ENCODE data around the gene PCMTD2.
"Not testable (repeated sequence)": the region's sequence is repeated elsewhere in the genome, so short reads cannot be mapped to it uniquely, and the experiment has no call there.

The PCMTD2 gene

DNA sequence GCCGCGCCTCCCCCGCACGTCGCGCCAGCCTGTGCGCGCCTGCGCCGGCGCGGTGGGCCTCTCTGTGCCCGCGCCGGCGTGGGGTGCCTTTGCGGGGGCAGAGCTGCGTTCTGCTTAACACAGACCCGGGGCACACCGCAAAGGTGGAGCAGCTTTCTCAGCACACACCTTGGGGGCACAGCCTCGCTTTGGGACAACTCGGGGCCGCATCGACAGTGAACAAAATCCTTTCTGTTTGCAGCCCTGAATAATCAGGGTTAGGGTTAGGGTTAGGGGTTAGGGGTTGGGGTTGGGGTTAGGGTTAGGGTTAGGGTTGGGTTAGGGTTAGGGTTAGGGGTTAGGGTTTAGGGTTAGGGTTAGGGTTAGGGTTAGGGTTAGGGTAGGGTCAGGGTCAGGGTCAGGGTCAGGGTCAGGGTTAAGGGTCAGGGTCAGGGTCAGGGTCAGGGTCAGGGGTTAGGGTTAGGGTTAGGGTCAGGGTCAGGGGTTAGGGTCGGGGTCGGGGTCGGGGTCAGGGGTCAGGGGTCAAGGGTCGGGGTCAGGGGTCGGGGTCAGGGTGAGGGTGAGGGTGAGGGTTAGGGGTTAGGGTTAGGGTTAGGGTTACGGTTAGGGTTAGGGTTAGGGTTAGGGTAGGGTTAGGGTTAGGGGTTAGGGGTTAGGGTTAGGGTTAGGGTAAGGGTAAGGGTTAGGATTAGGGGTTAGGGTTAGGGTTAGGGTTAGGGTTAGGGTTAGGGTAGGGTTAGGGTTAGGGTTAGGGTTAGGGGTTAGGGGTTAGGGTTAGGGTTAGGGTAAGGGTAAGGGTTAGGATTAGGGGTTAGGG lies 31.1 kb downstream of the PCMTD2 start:
- not testable (repeated sequence) for DNase-seq (ENCODE audit: low spot score)

DNA sequence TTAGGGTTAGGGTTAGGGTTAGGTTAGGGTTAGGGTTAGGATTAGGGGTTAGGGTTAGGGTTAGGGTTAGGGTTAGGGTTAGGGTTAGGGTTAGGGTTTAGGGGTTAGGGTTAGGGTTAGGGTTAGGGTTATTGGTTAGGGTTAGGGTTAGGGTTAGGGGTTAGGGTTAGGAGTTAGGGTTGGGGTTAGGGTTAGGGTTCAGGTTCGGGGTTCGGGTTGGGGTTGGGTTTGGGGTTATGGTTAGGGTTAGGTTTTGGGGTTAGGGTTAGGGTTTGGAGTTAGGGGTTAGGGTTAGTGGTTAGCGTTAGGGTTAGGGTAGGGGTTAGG lies 31.7 kb downstream of the PCMTD2 start:
- not testable (repeated sequence) for DNase-seq (ENCODE audit: low spot score)

DNA sequence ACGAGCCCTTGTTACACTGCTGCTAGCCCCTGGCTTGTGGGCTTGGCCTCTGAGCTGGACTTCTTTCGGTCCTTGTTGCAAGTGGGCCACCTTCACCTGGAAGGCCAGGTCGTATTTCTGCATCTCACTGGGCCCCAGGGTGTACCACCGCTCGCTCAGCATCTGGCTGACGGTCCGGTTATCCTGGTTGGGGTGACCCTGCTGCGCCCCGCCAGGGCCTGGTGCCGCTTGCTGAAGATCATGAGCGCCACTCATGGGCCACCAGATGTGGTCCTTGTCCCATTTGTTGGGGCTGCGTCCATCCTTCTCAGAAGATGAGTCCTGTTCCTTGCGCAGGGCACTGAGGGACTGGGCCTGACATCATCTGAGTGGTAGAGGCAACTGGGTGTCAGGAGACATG lies 36.6 kb downstream of the PCMTD2 start:
- not testable (repeated sequence) for DNase-seq (ENCODE audit: low spot score)

DNA sequence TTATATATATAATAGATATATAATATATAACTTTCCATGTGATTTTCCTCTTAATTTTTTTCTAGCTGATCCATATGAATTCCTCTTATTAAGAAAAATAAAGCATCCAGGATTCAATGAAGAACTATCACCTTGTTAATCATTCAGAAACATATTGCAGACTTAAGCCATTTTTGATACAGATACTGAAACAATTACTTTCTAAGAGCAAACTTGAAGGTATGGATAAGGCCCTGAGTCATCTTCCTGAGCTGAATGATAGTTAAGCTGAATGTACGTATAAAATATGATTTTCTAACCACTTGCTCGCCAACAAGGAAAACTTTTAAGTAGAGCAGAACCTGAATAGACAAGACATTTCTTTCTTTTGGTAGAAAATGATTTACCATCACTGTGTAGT lies 47.5 kb downstream of the PCMTD2 start:
- not testable (repeated sequence) for DNase-seq (ENCODE audit: low spot score)

DNA sequence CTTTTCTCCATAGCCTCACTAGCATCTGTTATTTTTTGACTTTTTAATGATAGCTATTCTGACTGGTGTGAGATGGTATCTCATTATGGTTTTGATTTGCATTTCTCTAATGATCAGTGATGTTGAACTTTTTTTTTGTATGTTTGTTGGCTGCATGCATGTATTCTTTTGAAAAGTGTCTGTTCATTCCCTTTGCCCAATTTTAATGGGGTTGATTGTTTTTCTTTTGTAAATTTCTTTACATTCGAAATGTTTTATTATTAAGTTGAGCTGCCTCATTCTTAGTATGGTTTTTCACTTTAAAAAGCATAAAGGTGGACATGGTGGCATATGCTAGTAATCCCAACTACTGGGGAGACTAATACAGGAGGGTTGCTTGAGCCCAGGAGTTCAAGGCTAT lies 58.2 kb downstream of the PCMTD2 start:
- DNase-seq (ENCODE audit: low spot score): not testable (repeated sequence)

DNA sequence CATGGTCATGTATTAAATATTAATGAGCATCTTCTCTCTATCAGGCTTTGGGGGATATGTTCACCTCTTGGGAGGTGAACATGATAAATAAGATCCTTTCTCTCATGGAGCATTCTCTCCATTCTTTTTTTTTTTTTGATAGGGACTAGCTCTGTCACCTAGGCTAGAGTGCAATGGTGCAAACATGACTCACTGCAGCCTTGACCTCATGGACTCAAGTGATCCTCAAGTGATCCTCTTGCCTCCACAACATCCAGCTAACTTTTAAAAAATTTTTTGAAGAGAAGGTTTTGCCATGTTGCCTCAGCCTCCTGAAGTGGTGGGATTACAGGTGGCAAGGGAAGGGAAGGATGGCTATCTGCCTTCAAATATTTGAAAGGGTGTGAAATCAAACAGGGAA lies 59.8 kb downstream of the PCMTD2 start:
- DNase-seq (ENCODE audit: low spot score): not testable (repeated sequence)

DNA sequence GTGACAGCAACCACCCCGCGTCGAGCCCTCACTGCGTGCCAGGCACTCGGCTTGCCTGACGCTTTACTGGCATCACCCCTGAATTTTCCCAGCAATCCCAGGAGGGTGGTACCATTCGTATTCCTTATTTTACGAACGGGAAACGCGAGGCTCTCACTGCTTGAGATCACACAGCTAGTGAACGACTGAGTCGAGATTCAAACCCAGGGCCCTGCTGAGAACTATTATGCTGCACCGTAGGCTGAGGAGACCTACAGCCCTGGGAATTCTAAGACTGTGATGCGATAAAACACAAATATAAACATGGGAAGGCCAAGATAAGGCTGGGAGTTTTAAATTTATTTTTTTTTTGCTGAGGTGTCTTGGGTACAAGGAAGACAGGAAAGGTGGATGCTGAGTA lies 60.3 kb downstream of the PCMTD2 start:
- DNase-seq (ENCODE audit: low spot score): not testable (repeated sequence)

DNA sequence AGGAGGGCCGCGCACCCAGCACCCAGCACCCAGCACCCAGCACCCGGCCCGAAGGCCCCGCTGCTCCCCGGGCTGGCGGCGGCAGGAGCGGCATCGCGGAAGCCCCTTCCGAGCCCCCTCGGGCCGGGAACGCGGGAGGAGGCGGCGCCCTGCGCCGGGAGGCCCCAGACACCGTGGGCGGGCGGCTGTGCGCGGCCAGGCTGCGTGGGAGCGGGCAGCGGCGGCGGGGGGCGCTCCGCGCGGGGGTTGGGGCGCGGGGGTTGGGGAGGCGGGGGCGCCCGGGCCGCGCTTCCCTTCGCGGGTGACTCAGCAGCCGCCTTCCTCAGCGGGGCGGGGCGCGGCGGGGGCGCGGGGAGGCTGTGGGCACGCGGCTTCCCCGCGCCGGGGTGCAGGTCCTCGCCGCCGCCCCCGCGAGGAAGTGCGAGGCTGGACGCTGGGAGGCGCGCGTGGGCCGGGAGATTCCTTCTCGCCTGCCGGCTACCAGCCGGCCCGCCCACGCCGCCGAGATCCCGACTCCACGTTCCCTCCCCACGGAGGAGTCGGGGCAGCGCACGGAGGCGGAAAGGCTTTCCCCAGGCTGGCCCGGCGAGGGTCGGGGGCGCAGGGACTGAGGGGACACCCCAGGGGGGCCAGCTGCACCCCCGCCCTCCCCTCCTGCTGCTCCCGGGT lies 61.0 kb downstream of the PCMTD2 start:
- not testable (repeated sequence) for DNase-seq (ENCODE audit: low spot score)

DNA sequence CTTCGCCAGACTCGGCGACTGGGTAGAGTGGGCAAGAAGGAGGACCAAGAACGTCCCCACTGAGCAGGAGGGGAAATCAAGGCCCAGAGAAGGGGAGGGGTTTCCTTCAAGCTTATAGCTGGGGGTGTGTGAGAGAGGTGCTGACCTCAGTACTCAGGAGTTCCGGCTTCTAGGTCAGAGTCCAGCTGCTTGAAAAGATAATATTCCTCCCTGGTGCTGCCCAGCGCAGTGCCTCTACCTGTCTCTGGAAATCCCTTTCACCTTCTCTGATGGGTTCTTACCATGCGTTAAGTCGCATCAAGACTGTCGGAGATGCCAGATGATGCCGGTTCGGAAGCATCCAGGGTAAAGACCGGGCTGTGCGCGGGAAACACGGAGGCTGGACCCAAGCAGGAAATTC lies 61.8 kb downstream of the PCMTD2 start:
- not testable (repeated sequence) for DNase-seq (ENCODE audit: low spot score)

DNA sequence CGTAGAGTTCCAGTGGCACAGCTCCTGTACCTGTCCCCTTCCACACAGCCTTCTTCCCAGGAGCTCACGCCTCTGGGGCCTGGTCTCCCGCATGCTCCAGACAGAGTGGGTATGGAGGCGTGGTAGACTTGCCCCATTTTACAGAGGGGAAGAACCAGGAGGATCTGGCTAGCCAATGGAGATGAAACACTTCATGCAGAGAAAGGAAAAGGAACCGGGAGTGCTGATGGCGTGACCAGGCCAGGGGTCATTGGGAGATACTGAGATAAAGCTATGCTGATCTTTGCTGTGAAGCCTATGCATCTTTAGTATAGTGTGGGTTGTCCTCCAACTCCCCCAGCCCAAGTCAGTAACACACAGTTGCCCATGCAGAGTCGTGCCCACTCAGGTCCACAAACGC lies 62.5 kb downstream of the PCMTD2 start:
- DNase-seq (ENCODE audit: low spot score): not testable (repeated sequence)

DNA sequence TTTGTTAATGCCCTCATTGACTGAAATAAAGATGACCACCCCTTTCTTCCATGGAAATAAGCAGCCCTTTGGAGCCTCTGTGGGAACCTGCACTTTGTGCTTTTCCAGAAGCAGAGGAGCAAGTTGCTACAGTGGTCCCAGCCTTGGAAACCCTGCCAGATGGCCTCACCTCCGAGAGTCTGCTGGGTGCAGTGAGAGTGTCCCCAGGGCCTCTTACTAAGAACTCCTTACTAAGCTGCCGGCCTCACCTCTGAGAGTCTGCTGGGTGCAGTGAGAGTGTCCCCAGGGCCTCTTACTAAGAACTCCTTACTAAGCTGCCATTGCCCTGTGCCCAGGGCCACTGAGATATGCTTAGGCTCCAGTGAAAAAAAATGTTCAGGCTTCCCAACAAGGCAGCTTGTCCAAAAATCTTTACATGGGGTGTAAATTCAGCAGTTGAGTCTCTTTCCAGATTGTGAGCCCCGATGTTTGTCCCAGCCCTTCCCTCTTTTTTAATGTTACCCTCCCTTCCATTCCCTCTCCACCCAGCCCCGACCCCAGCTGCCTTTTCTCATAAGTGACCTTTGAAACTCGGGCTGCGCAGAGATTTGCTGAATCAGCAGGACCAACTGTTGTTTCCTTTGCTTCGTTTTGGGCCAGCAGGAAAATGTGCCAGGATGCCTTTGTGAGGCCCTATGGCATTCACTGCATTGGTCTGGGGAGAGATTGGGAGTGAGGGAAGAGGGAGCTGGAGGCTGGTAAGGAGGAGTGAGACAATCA lies 66.7 kb downstream of the PCMTD2 start:
- DNase-seq (ENCODE audit: low spot score): not testable (repeated sequence)

Data from AG08395 (cell line).